Measurements from ENCODE around the gene NHLRC4.

DNA sequence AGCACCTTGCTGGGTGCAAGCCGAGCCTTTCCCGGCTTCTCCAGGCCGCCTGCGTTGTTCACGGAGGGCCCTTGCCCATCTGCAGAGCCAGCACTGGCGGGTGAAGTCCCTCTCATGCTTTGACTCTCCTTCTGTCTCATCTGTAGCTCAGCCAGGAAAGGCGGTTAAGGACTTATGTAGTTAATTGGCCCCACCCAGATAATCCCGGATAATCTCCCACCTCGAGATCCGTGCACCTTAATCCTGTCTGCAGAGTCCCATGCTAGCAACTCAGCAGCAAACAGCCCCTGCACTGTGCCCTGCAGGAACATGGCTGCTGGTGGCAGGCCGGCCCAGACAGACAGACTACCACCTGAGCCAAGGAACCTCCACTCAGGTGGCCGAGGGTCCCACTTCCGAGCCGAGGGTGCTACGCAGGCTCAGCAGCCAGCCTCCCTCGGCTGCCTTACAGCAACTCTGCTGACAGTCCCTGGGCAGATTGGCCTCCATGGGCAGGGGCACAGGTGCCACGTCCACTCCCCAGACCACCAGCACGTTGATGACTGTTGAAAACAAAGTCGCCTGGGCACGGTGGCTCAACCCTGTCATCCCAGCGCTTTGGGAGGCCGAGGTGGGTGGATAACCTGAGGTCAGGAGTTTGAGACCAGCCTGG is 40.0 kb downstream of the NHLRC4 start:
- TF ChIP-seq CTCF (conservative IDR thresholded peaks at IDR 0.05; ENCODE audit: low read depth, low read length) (no peak), EZH2 (IDR thresholded peaks at IDR 0.05; ENCODE audit: low read length, unreplicated experiment) (no peak)

Measured in PC-3 (cell line).